Esophagus squamous epithelium (tissue), 5 donors: ENCODE results near the gene GRXCR2. TPM values are rescaled to one million over a fixed set of nuclear protein-coding genes. Genes with fewer than 3 reads are reported as not detected.
"Not testable (repeated sequence)": the region's sequence is repeated elsewhere in the genome, so short reads cannot be mapped to it uniquely, and the experiment has no call there.

Experiments
- DNase-seq: peaks from one replicate; lab custom pipeline; 2025; lab: John Stamatoyannopoulos, UW
- H3K27ac ChIP-seq, 4 donors: fragments of 200-600 bp; sonication (generic); one replicate each; pipeline ENCODE4 v1.5.1; 2016 to 2019; ENCODE audit warnings: mild to moderate bottlenecking in 1 of 4
- H3K27me3 ChIP-seq, 4 donors: fragments of 200-600 bp; sonication (generic); 1 replicate in 3 of 4; 2 replicates in 1 of 4; pipeline versions ENCODE4 v1.5.1 to v1.6.0; 2017 to 2021; ENCODE audit warnings: antibody characterized with exemption in 1 of 4
- H3K36me3 ChIP-seq, 3 donors: fragments of 200-600 bp; sonication (generic); one replicate each; pipeline ENCODE4 v1.5.1; 2016 to 2019
- H3K4me1 ChIP-seq, 3 donors: fragments of 200-600 bp; sonication (generic); one replicate each; pipeline ENCODE4 v1.5.1; 2017 to 2019
- H3K4me3 ChIP-seq, 4 donors: fragments of 200-600 bp; sonication (generic); 1 replicate in 3 of 4; 2 replicates in 1 of 4; pipeline ENCODE4 v1.5.1; 2016 to 2019; ENCODE audit warnings: mild to moderate bottlenecking in 2 of 4, moderate library complexity in 1 of 4
- H3K9me3 ChIP-seq, 3 donors: fragments of 200-600 bp; sonication (generic); one replicate each; pipeline ENCODE4 v1.5.1; 2016 to 2019
- CTCF ChIP-seq, 6 experiments: fragments of 450-650 bp in 4 of 6; fragments of 200-600 bp in 2 of 6; sonication (generic) in 2 of 6; IDR thresholded peaks; one replicate each; pipeline ENCODE4 v1.5.1; 2016 to 2019; ENCODE audit warnings: antibody characterized with exemption in 6 of 6, mild to moderate bottlenecking in 4 of 6, moderate library complexity in 4 of 6
- POLR2A ChIP-seq, 4 donors: fragments of 450-650 bp; IDR thresholded peaks; one replicate each; pipeline ENCODE4 v1.6.1; 2017; ENCODE audit warnings: antibody characterized with exemption in 4 of 4, mild to moderate bottlenecking in 4 of 4, moderate library complexity in 3 of 4
- WGBS, 2 donors: methylation state at CpG; one replicate each; pipeline ENCODE4 v1.1.5; 2018; 5-methylcytosine and 5-hydroxymethylcytosine counted together
- intact Hi-C: fragments of 100-400 bp; cut with DNase I; formaldehyde crosslinking; loops from one replicate; pipeline ENCODE4 v1.15.0; 2022
- total RNA-seq, 4 donors: library from RNA; depleted of rRNA; stranded (reverse); fragments of >200 nt; gene quantifications; one replicate each; pipeline ENCODE4 v1.1.0, GENCODE V29; 2016
- donor health status: DM: yes; HTN: yes; CAD: no.

GRXCR2 gene
- total RNA-seq, 4 donors from 2014 or later = not detected

GRCh38 chr5:145867806-145868205 lies 5.0 kb downstream of the GRXCR2 start:
- Histone ChIP-seq H3K9me3 (no peaks in the 10 kb centered on the region), H3K27ac (no peak overlapping the region), H3K4me3 (no peak overlapping the region), H3K4me1 (no peaks in the 10 kb centered on the region), H3K36me3 (no peaks in the 10 kb centered on the region), H3K27me3 (no peaks in the 10 kb centered on the region)
- intact Hi-C loops = no loop called here
- WGBS, 2 donors = 21 to 29% methylated on average over 1 of the region's 1 CpG
- DNase-seq = no peak
- TF ChIP-seq CTCF (IDR thresholded peaks at IDR 0.05) (no peak), POLR2A (IDR thresholded peaks at IDR 0.05) (no peak)

DNA sequence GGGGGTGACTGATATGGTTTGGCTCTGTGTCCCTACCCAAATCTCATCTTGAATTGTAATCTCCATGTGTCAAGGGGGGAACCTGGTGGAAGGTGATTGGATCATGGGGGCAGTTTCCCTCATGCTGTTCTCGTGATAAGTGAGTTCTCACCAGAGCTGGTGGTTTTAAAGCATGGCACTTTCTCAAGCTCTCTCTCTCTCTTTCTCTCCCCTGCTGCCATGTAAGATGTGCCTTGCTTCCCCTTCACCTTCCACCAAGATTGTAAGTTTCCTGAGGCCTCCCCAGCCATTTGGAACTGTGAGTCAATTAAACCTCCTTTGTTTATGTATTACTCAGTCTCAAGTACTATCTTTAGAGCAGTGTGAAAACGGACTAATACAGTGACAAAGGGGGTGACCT lies 8.4 kb downstream of the GRXCR2 start:
- H3K36me3 ChIP-seq = not testable (repeated sequence)

DNA sequence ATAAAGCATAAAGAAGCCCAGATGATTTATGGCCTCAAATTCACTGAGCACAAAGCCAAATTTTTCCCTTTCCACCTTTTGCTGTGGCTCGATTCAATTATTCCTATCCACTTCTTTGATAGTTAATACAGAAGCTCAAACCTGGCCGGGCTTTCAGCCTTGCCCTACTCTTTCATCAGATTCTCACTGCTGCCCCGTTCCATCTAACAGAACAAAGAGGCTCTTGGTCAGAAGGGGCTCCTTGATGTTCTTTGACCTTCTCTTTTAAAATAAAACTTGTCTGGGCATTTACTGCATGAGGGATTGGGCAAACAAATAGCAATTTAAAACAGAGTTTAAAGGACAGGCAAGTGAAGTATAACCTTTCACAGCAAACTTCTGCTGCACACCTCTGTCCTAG lies 9.8 kb downstream of the GRXCR2 start:
- H3K4me3 ChIP-seq = no peak overlapping the region
- no peaks in the 10 kb centered on the region for H3K4me1 ChIP-seq
- no peaks in the 10 kb centered on the region for H3K27me3 ChIP-seq
- no peaks in the 10 kb centered on the region for H3K9me3 ChIP-seq
- WGBS, 2 donors = 63 to 77% methylated on average over 3 of the region's 3 CpGs
- no peak for DNase-seq
- intact Hi-C loops = no loop called here
- H3K27ac ChIP-seq = no peak overlapping the region
- no peaks in the 10 kb centered on the region for H3K36me3 ChIP-seq
- no peak for TF ChIP-seq POLR2A (IDR thresholded peaks at IDR 0.05)
- TF ChIP-seq CTCF (IDR thresholded peaks at IDR 0.05) = no peak

More for the DNA sequence above, 8.4 kb downstream of the GRXCR2 start:
- H3K27ac ChIP-seq, H3K27me3 ChIP-seq, H3K4me1 ChIP-seq, intact Hi-C loops, H3K4me3 ChIP-seq, DNase-seq, H3K9me3 ChIP-seq: not testable (repeated sequence)
- 51 to 63% methylated on average over 2 of the region's 2 CpGs for WGBS, 2 donors

- Histone ChIP-seq H3K27me3 (no peaks in the 10 kb centered on the region), H3K4me1 (peaks cover 6 to 21% (median 11%) of the 10 kb centered on the region in 3 donors), H3K4me3 (no peak overlapping the region), H3K36me3 (no peaks in the 10 kb centered on the region), H3K9me3 (no peaks in the 10 kb centered on the region), H3K27ac (no peak overlapping the region)
- 81 to 86% methylated on average over 2 to 3 of the region's 3 CpGs for WGBS, 2 donors
- DNase-seq = no peak
- intact Hi-C loops = no loop called here
- TF ChIP-seq POLR2A (IDR thresholded peaks at IDR 0.05) (no peak), CTCF (IDR thresholded peaks at IDR 0.05) (peak in 1 of 6 experiments; percentile 24)
Observed at GRCh38 chr5:145859897-145860296, 12.9 kb downstream of the GRXCR2 start.

DNA sequence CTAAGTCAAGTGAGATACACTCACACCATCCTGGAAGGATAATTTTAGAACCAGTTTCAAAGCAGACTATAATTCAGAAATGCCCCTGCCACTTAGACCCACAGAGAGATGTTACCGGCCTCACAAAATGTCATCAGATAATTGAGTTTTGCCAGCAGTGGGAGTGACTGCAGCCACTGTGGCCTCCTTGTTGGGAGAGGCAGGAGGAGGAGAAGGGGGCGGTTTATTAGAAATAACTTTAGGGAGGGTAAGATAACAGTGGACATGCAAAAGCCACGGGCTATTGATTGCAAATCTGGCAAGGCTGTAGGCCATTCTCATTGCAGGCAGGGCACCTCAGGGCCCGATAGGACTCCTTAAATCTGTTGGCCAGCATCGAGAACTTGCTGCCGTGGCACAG lies 13.4 kb downstream of the GRXCR2 start:
- WGBS, 2 donors = 81 to 91% methylated on average over 3 to 6 of the region's 6 CpGs
- intact Hi-C loops = no loop called here

More for the DNA sequence above, 13.4 kb downstream of the GRXCR2 start:
- Histone ChIP-seq H3K27ac (no peak overlapping the region), H3K4me3 (no peak overlapping the region), H3K4me1 (peaks cover 6 to 26% (median 16%) of the 10 kb centered on the region in 3 donors), H3K9me3 (no peaks in the 10 kb centered on the region), H3K27me3 (no peaks in the 10 kb centered on the region), H3K36me3 (no peaks in the 10 kb centered on the region)
- DNase-seq = no peak
- TF ChIP-seq POLR2A (IDR thresholded peaks at IDR 0.05) (no peak), CTCF (IDR thresholded peaks at IDR 0.05) (no peak)
